ENCODE data around the gene GMPR2.

DNA sequence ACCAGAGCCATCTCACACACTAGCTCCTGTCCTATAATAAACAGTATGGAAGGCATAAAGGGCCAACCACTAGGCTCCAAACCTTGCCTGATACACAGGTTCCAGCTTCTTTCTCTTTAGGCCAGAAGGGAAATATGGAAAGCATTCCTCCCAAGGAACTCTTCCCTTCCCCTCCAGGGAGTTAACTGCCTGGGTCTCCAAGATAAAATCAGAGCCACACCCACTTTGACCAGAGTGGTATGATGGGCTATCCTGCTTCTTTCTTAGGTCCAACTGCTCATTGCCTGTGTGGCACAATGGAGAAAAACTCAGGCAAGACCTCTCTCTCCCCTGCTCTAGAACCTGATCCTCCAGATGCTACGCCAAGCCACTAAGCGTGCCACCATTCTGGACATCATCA lies 25.1 kb upstream of the GMPR2 start:
- TF ChIP-seq, protein P1, sequence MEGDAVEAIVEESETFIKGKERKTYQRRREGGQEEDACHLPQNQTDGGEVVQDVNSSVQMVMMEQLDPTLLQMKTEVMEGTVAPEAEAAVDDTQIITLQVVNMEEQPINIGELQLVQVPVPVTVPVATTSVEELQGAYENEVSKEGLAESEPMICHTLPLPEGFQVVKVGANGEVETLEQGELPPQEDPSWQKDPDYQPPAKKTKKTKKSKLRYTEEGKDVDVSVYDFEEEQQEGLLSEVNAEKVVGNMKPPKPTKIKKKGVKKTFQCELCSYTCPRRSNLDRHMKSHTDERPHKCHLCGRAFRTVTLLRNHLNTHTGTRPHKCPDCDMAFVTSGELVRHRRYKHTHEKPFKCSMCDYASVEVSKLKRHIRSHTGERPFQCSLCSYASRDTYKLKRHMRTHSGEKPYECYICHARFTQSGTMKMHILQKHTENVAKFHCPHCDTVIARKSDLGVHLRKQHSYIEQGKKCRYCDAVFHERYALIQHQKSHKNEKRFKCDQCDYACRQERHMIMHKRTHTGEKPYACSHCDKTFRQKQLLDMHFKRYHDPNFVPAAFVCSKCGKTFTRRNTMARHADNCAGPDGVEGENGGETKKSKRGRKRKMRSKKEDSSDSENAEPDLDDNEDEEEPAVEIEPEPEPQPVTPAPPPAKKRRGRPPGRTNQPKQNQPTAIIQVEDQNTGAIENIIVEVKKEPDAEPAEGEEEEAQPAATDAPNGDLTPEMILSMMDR (IDR thresholded peaks at IDR 0.05; ENCODE audit: borderline replicate concordance, extremely low read depth, low read length, poor library complexity, severe bottlenecking): no peak
- TF ChIP-seq EZH2 (IDR thresholded peaks at IDR 0.05; ENCODE audit: borderline replicate concordance, low read depth, low read length, severe bottlenecking): no peak
